Stimulated activated CD4-positive, alpha-beta T cell treated with anti-CD3 and anti-CD28 coated beads, TNF-alpha, amount 100 ng/mL, for 1 hour (primary cell): Measurements from ENCODE around the gene TCAIM.
"Not testable (repeated sequence)": the region's sequence is repeated elsewhere in the genome, so short reads cannot be mapped to it uniquely, and the experiment has no call there.

Source experiments
- DNase-seq, 3 donors: peaks; one replicate each; pipeline ENCODE4 v3.0.0-alpha.2; 2020; ENCODE audit warnings: low read depth in 3 of 3, low spot score in 1 of 3

TCAIM gene

GRCh38 chr3:44342176-44342790, 3.7 kb downstream of the TCAIM start:
- DNase-seq = no peak

- no peak for DNase-seq
Observed at GRCh38 chr3:44343421-44343820, 4.9 kb downstream of the TCAIM start.

GRCh38 chr3:44346590-44346989, 8.0 kb downstream of the TCAIM start:
- DNase-seq = not testable (repeated sequence)

GRCh38 chr3:44348993-44349392, 10.4 kb downstream of the TCAIM start:
- no peak for DNase-seq

GRCh38 chr3:44353355-44353924, 14.9 kb downstream of the TCAIM start:
- DNase-seq = no peak

- DNase-seq = no peak
Observed at GRCh38 chr3:44355362-44356033, 16.9 kb downstream of the TCAIM start.

GRCh38 chr3:44359146-44359751, 20.7 kb downstream of the TCAIM start:
- no peak for DNase-seq

- no peak for DNase-seq
Observed at GRCh38 chr3:44363591-44363990, 25.0 kb downstream of the TCAIM start.

GRCh38 chr3:44365952-44366351, 27.4 kb downstream of the TCAIM start:
- DNase-seq = no peak

- no peak for DNase-seq
Observed at GRCh38 chr3:44375450-44375849, 36.9 kb downstream of the TCAIM start.

GRCh38 chr3:44387404-44387803, 48.8 kb downstream of the TCAIM start:
- DNase-seq = no peak

GRCh38 chr3:44392489-44392888, 53.9 kb downstream of the TCAIM start:
- DNase-seq = no peak

GRCh38 chr3:44395714-44396113, 57.1 kb downstream of the TCAIM start:
- DNase-seq = no peak

- DNase-seq = no peak
Observed at GRCh38 chr3:44396200-44397171, 57.9 kb downstream of the TCAIM start.

GRCh38 chr3:44398271-44398670, 59.7 kb downstream of the TCAIM start:
- DNase-seq = not testable (repeated sequence)

- no peak for DNase-seq
Observed at GRCh38 chr3:44398853-44399252, 60.3 kb downstream of the TCAIM start.

- DNase-seq = no peak
Observed at GRCh38 chr3:44400771-44401170, 62.2 kb downstream of the TCAIM start.

- no peak for DNase-seq
Observed at GRCh38 chr3:44402548-44402947, 64.0 kb downstream of the TCAIM start.

GRCh38 chr3:44409640-44410410, 71.3 kb downstream of the TCAIM start:
- no peak for DNase-seq

- DNase-seq = no peak
Observed at GRCh38 chr3:44411031-44411645, 72.6 kb downstream of the TCAIM start.
